Measurements from ENCODE around the gene WDFY3.

GRCh38 chr4:84995386-84995785, 28.9 kb upstream of the WDFY3 start:
- TF ChIP-seq CTCF (conservative IDR thresholded peaks at IDR 0.05; ENCODE audit: low read length) (no peak), EZH2phosphoT487 (IDR thresholded peaks at IDR 0.05; ENCODE audit: borderline replicate concordance) (no peak)
